ENCODE data around the gene SMIM38. TPM values are rescaled to one million over a fixed set of nuclear protein-coding genes. Genes with fewer than 3 reads are reported as not detected.

The SMIM38 gene
- total RNA-seq, 4 donors from 2014 or later: 2.9 to 10.1 TPM; not detected in 2

DNA sequence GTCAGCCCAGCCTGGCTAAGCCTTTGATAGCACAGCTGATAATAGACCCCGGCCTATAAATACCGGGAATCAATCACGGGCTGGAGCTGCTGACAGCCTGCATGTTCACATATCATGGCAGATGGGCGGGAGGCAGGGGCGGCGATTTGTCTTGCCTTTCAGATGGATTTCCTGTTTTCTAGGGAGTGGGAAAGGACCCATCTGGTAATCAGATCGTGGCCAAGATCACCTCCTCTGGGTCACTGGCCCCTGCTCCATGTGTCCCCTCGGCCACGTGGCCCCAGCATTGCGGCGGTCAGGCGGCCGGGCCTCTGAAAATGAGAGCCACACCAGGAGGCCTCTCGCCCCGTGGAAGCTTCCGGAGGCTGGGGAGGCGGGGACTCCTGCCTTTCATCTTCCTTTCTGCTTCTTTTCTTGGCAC, 36.6 kb downstream of the SMIM38 start:
- no peaks in the 10 kb centered on the region for H3K27me3 ChIP-seq
- in situ Hi-C loops (cut with MboI; ENCODE audit: low pct_ligation_motif_present in 1 of 4, low pct_unique_long_range_greater_than_20kb in 1 of 4, low sequenced_read_pairs in 3 of 4) (no loop called here), intact Hi-C loops (cut with DNase I; ENCODE audit: low total_unique reads) (no loop called here)
- H3K4me3 ChIP-seq: no peak overlapping the region
- 73 to 75% methylated on average over 9 to 17 of the region's 17 CpGs for WGBS, 2 donors (ENCODE audit: low coverage in 1 of 2)
- TF ChIP-seq, protein P1, sequence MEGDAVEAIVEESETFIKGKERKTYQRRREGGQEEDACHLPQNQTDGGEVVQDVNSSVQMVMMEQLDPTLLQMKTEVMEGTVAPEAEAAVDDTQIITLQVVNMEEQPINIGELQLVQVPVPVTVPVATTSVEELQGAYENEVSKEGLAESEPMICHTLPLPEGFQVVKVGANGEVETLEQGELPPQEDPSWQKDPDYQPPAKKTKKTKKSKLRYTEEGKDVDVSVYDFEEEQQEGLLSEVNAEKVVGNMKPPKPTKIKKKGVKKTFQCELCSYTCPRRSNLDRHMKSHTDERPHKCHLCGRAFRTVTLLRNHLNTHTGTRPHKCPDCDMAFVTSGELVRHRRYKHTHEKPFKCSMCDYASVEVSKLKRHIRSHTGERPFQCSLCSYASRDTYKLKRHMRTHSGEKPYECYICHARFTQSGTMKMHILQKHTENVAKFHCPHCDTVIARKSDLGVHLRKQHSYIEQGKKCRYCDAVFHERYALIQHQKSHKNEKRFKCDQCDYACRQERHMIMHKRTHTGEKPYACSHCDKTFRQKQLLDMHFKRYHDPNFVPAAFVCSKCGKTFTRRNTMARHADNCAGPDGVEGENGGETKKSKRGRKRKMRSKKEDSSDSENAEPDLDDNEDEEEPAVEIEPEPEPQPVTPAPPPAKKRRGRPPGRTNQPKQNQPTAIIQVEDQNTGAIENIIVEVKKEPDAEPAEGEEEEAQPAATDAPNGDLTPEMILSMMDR (IDR thresholded peaks at IDR 0.05): no peak
- TF ChIP-seq POLR2AphosphoS5 (IDR thresholded peaks at IDR 0.05): no peak
- TF ChIP-seq POLR2A (IDR thresholded peaks at IDR 0.05): no peak
- TF ChIP-seq EP300 (IDR thresholded peaks at IDR 0.05; ENCODE audit: low read depth): no peak
- DNase-seq: no peak
- H3K36me3 ChIP-seq: no peaks in the 10 kb centered on the region
- H3K9me3 ChIP-seq: no peaks in the 10 kb centered on the region
- H3K4me1 ChIP-seq: no peaks in the 10 kb centered on the region
- no peak overlapping the region for H3K27ac ChIP-seq

DNA sequence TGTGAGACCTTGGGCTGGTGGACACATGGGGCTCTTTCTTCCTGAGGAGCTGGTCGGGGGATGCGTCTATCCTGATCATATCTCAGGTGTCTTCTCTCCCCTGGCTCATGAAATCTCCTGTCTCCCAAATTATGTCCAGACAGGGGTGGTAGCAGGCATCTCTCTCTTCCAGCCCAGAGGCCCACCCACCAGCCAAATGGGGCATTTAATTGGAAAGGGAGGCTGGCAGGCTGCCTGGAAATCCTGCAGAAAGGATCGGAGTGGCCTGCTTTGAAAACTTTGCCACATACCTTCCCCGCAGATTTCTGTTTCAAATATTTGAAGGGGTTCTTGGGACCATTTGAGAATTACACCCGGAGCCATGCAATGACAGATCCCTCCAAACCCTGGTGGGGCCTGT, 37.4 kb downstream of the SMIM38 start:
- intact Hi-C loops (cut with DNase I; ENCODE audit: low total_unique reads): no loop called here
- WGBS, 2 donors (ENCODE audit: low coverage in 1 of 2): 89 to 100% methylated on average over 1 to 5 of the region's 5 CpGs
- Histone ChIP-seq H3K36me3 (no peaks in the 10 kb centered on the region), H3K9me3 (no peaks in the 10 kb centered on the region), H3K4me1 (no peaks in the 10 kb centered on the region), H3K27ac (no peak overlapping the region), H3K4me3 (no peak overlapping the region), H3K27me3 (no peaks in the 10 kb centered on the region)
- in situ Hi-C loops (cut with MboI; ENCODE audit: low pct_ligation_motif_present in 1 of 4, low pct_unique_long_range_greater_than_20kb in 1 of 4, low sequenced_read_pairs in 3 of 4): no loop called here
- no peak for TF ChIP-seq POLR2AphosphoS5 (IDR thresholded peaks at IDR 0.05)
- TF ChIP-seq POLR2A (IDR thresholded peaks at IDR 0.05): no peak
- no peak for TF ChIP-seq EP300 (IDR thresholded peaks at IDR 0.05; ENCODE audit: low read depth)
- TF ChIP-seq, protein P1 (IDR thresholded peaks at IDR 0.05): no peak
- no peak for DNase-seq

- Histone ChIP-seq H3K9me3 (no peaks in the 10 kb centered on the region), H3K4me1 (no peaks in the 10 kb centered on the region), H3K4me3 (no peak overlapping the region), H3K36me3 (no peaks in the 10 kb centered on the region), H3K27me3 (no peaks in the 10 kb centered on the region), H3K27ac (no peak overlapping the region)
- intact Hi-C loops (cut with DNase I; ENCODE audit: low total_unique reads) (no loop called here), in situ Hi-C loops (cut with MboI; ENCODE audit: low pct_ligation_motif_present in 1 of 4, low pct_unique_long_range_greater_than_20kb in 1 of 4, low sequenced_read_pairs in 3 of 4) (no loop called here)
- WGBS, 2 donors (ENCODE audit: low coverage in 1 of 2): 61 to 81% methylated on average over 2 of the region's 2 CpGs
- DNase-seq: no peak
- no peak for TF ChIP-seq POLR2A (IDR thresholded peaks at IDR 0.05)
Measured at GRCh38 chr11:69193629-69194028, 37.9 kb downstream of the SMIM38 start.

DNA sequence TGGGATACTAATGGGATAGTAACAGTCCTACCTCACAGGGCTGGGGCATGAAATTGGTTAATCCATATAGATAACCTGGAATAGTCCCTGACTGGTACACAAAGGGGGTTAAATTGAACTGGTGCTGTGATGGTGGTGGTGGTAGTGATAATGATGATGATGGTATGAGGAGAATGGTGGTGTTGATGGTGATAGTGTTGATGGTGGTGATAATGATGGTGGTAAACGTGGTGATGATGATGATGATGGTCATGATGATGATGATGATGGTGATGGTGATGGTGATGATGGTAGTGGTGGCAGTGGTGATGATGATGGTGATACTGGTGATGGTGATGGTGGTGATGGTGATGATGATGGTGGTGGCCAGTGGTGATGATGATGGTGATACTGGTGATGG, 38.7 kb downstream of the SMIM38 start:
- in situ Hi-C loops (cut with MboI; ENCODE audit: low pct_ligation_motif_present in 1 of 4, low pct_unique_long_range_greater_than_20kb in 1 of 4, low sequenced_read_pairs in 3 of 4): no loop called here

More for the DNA sequence above, 38.7 kb downstream of the SMIM38 start:
- TF ChIP-seq, protein P1 (IDR thresholded peaks at IDR 0.05): no peak
- TF ChIP-seq POLR2AphosphoS5 (IDR thresholded peaks at IDR 0.05) (no peak), POLR2A (IDR thresholded peaks at IDR 0.05) (no peak), EP300 (IDR thresholded peaks at IDR 0.05; ENCODE audit: low read depth) (no peak)
- intact Hi-C loops (cut with DNase I; ENCODE audit: low total_unique reads): no loop called here
- H3K4me3 ChIP-seq: no peak overlapping the region
- no peak for DNase-seq
- 73 to 78% methylated on average over 1 of the region's 1 CpG for WGBS, 2 donors (ENCODE audit: low coverage in 1 of 2)
- no peaks in the 10 kb centered on the region for H3K27me3 ChIP-seq
- H3K27ac ChIP-seq: no peak overlapping the region
- no peaks in the 10 kb centered on the region for H3K4me1 ChIP-seq
- H3K36me3 ChIP-seq: no peaks in the 10 kb centered on the region
- H3K9me3 ChIP-seq: no peaks in the 10 kb centered on the region
